ENCODE results near the gene LPP. TPM values are rescaled to one million over a fixed set of nuclear protein-coding genes. Genes with fewer than 3 reads are reported as not detected.

The LPP gene
- total RNA-seq, 1 donor from 2014 or later = 1,791 TPM

DNA sequence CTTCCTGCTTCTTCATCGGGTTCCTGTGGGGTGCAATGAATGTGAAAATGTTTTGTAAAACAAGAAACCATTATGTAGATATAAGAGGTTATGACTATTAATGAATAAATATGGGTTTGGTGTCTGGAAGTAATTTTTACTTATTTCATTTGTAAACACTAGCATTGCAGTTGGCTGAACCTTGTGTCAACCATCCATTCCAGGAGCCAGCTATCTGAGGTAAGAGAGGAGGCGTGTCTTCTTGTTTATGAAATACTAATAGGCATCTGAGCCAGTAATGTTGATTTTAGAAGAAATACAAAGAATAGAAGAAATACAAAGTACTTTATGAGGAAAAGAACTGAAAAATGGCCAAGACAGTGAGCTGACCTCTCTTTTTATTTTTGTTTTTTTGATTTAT lies 187.5 kb downstream of the LPP start:
- Histone ChIP-seq H3K4me3 (no peak overlapping the region), H3K4me1 (peaks cover 4 to 67% of the 10 kb centered on the region in 2 donors), H3K27me3 (no peaks in the 10 kb centered on the region), H3K27ac (no peak overlapping the region), H3K9me3 (no peaks in the 10 kb centered on the region), H3K36me3 (no peaks in the 10 kb centered on the region)
- DNase-seq (ENCODE audit: low spot score in 2 of 2) = no peak
- intact Hi-C loops (cut with DNase I) = no loop called here
- TF ChIP-seq CTCF (IDR thresholded peaks at IDR 0.05) = no peak

DNA sequence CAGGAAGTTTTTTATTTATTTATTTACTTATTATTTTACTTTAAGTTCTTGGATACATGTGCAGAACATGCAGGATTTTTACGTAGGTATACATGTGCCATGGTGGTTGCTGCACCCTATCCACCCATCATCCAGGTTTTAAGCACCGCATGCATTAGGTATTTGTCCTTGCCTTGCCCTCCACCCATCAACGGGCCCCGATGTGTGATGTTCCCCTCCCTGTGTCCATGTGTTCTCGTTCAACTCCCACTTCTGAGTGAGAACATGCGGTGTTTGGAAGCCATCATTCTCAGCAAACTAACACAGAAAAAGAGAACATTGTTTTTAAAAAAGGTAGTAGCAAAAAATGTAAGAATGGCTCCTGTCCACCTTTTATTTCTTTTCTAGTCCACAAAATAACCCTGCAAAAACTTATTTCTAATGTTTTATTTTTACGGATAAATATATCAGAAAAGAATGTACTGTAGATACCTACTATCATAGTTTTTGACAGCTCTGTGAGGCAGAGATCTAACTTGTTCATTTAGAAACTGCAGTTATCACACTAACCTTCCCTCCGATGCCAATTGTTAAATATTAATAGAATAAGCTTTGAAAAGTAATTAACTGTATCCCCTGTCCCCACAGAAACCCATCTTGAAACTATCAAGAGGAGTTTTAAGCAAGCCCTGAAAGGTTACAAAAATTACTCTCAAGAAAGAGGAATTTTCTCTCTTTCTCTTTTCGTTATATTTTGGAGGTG lies 189.2 kb downstream of the LPP start:
- Histone ChIP-seq H3K9me3 (no peaks in the 10 kb centered on the region), H3K36me3 (no peaks in the 10 kb centered on the region), H3K27ac (no peak overlapping the region), H3K27me3 (no peaks in the 10 kb centered on the region), H3K4me1 (peaks cover 4 to 56% of the 10 kb centered on the region in 2 donors), H3K4me3 (no peak overlapping the region)
- TF ChIP-seq CTCF (IDR thresholded peaks at IDR 0.05) = no peak
- intact Hi-C loops (cut with DNase I) = no loop called here
- no peak for DNase-seq (ENCODE audit: low spot score in 2 of 2)

- H3K4me3 ChIP-seq = no peak overlapping the region
- H3K4me1 ChIP-seq = peaks cover 11 to 56% of the 10 kb centered on the region in 2 donors
- no peaks in the 10 kb centered on the region for H3K9me3 ChIP-seq
- no peak for TF ChIP-seq CTCF (IDR thresholded peaks at IDR 0.05)
- H3K27ac ChIP-seq = no peak overlapping the region
- no peak for DNase-seq (ENCODE audit: low spot score in 2 of 2)
- H3K27me3 ChIP-seq = no peaks in the 10 kb centered on the region
- intact Hi-C loops (cut with DNase I) = no loop called here
- H3K36me3 ChIP-seq = no peaks in the 10 kb centered on the region
These were observed 189.9 kb downstream of the LPP start for GRCh38 chr3:188343894-188344293.

- no peak for TF ChIP-seq CTCF (IDR thresholded peaks at IDR 0.05)
- no peak for DNase-seq (ENCODE audit: low spot score in 2 of 2)
- Histone ChIP-seq H3K9me3 (no peaks in the 10 kb centered on the region), H3K4me1 (peaks cover 21 to 62% of the 10 kb centered on the region in 2 donors), H3K27ac (peak overlapping the region; percentile 50 to 51), H3K36me3 (no peaks in the 10 kb centered on the region), H3K27me3 (no peaks in the 10 kb centered on the region), H3K4me3 (no peak overlapping the region)
- intact Hi-C loops (cut with DNase I) = loop anchor here (5.0 kb wide), 1 partner anchor 603 kb away; no protein-coding TSS in a partner anchor
These were observed 191.3 kb downstream of the LPP start for GRCh38 chr3:188345223-188345622.

- H3K27me3 ChIP-seq = no peaks in the 10 kb centered on the region
- peak overlapping the region; percentile 45 to 64 for H3K27ac ChIP-seq
- no peak for TF ChIP-seq CTCF (IDR thresholded peaks at IDR 0.05)
- H3K36me3 ChIP-seq = peaks cover 2 to 3% of the 10 kb centered on the region in 2 donors
- peaks cover 20 to 69% of the 10 kb centered on the region in 2 donors for H3K4me1 ChIP-seq
- H3K4me3 ChIP-seq = peak overlapping the region in 1 of 2 donors; percentile 16
- DNase-seq (ENCODE audit: low spot score in 2 of 2) = peak in 1 of 2 donors; percentile 87
- H3K9me3 ChIP-seq = no peaks in the 10 kb centered on the region
- intact Hi-C loops (cut with DNase I) = loop anchor here (5.0 kb wide), 1 partner anchor 606 kb away; no protein-coding TSS in a partner anchor
These were observed 194.7 kb downstream of the LPP start for GRCh38 chr3:188348435-188349244.
